ENCODE data around the gene DENND6A. TPM values are rescaled to one million over a fixed set of nuclear protein-coding genes. Genes with fewer than 3 reads are reported as not detected.

The DENND6A gene
- total and polyA plus RNA-seq, 2 of the 8 experiments (the other 6 are each of a cell fraction or from before 2014, with no cell fraction given): 7.8 to 14.8 TPM

- TF ChIP-seq, protein P1, sequence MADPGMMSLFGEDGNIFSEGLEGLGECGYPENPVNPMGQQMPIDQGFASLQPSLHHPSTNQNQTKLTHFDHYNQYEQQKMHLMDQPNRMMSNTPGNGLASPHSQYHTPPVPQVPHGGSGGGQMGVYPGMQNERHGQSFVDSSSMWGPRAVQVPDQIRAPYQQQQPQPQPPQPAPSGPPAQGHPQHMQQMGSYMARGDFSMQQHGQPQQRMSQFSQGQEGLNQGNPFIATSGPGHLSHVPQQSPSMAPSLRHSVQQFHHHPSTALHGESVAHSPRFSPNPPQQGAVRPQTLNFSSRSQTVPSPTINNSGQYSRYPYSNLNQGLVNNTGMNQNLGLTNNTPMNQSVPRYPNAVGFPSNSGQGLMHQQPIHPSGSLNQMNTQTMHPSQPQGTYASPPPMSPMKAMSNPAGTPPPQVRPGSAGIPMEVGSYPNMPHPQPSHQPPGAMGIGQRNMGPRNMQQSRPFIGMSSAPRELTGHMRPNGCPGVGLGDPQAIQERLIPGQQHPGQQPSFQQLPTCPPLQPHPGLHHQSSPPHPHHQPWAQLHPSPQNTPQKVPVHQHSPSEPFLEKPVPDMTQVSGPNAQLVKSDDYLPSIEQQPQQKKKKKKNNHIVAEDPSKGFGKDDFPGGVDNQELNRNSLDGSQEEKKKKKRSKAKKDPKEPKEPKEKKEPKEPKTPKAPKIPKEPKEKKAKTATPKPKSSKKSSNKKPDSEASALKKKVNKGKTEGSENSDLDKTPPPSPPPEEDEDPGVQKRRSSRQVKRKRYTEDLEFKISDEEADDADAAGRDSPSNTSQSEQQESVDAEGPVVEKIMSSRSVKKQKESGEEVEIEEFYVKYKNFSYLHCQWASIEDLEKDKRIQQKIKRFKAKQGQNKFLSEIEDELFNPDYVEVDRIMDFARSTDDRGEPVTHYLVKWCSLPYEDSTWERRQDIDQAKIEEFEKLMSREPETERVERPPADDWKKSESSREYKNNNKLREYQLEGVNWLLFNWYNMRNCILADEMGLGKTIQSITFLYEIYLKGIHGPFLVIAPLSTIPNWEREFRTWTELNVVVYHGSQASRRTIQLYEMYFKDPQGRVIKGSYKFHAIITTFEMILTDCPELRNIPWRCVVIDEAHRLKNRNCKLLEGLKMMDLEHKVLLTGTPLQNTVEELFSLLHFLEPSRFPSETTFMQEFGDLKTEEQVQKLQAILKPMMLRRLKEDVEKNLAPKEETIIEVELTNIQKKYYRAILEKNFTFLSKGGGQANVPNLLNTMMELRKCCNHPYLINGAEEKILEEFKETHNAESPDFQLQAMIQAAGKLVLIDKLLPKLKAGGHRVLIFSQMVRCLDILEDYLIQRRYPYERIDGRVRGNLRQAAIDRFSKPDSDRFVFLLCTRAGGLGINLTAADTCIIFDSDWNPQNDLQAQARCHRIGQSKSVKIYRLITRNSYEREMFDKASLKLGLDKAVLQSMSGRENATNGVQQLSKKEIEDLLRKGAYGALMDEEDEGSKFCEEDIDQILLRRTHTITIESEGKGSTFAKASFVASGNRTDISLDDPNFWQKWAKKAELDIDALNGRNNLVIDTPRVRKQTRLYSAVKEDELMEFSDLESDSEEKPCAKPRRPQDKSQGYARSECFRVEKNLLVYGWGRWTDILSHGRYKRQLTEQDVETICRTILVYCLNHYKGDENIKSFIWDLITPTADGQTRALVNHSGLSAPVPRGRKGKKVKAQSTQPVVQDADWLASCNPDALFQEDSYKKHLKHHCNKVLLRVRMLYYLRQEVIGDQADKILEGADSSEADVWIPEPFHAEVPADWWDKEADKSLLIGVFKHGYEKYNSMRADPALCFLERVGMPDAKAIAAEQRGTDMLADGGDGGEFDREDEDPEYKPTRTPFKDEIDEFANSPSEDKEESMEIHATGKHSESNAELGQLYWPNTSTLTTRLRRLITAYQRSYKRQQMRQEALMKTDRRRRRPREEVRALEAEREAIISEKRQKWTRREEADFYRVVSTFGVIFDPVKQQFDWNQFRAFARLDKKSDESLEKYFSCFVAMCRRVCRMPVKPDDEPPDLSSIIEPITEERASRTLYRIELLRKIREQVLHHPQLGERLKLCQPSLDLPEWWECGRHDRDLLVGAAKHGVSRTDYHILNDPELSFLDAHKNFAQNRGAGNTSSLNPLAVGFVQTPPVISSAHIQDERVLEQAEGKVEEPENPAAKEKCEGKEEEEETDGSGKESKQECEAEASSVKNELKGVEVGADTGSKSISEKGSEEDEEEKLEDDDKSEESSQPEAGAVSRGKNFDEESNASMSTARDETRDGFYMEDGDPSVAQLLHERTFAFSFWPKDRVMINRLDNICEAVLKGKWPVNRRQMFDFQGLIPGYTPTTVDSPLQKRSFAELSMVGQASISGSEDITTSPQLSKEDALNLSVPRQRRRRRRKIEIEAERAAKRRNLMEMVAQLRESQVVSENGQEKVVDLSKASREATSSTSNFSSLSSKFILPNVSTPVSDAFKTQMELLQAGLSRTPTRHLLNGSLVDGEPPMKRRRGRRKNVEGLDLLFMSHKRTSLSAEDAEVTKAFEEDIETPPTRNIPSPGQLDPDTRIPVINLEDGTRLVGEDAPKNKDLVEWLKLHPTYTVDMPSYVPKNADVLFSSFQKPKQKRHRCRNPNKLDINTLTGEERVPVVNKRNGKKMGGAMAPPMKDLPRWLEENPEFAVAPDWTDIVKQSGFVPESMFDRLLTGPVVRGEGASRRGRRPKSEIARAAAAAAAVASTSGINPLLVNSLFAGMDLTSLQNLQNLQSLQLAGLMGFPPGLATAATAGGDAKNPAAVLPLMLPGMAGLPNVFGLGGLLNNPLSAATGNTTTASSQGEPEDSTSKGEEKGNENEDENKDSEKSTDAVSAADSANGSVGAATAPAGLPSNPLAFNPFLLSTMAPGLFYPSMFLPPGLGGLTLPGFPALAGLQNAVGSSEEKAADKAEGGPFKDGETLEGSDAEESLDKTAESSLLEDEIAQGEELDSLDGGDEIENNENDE (IDR thresholded peaks at IDR 0.05; ENCODE audit: insufficient replicate concordance, low read length): no peak
- TF ChIP-seq HDAC2 (IDR thresholded peaks at IDR 0.05; ENCODE audit: borderline replicate concordance in 1 of 2, low read depth in 2 of 2, low read length in 2 of 2) (no peak), SP1 (IDR thresholded peaks at IDR 0.05; ENCODE audit: low read depth, low read length) (no peak), SIN3A (conservative IDR thresholded peaks at IDR 0.05 in 1 of 2, IDR thresholded peaks at IDR 0.05 in 1 of 2; ENCODE audit: low read depth in 1 of 2, low read length in 2 of 2) (no peak)
These were observed 70.5 kb downstream of the DENND6A start (continued) for GRCh38 chr3:57622362-57622761.
